Fibroblast of the aortic adventitia (primary cell): ENCODE data around the gene CLASP1. TPM values are rescaled to one million over a fixed set of nuclear protein-coding genes. Genes with fewer than 3 reads are reported as not detected.

Source experiments
- DNase-seq: peaks from one replicate; pipeline ENCODE4 v3.0.0-alpha.2; 2010; ENCODE audit warnings: low read depth
- H3K4me3 ChIP-seq: 2 replicates; pipeline ENCODE4 v1.5.1; 2011; ENCODE audit warnings: low read depth, mild to moderate bottlenecking, control low read depth, low read length, moderate library complexity
- CTCF ChIP-seq: IDR thresholded peaks from 2 replicates; pipeline ENCODE4 v1.5.1; 2011; ENCODE audit warnings: mild to moderate bottlenecking, low read length, control low read depth, inconsistent platforms; ENCODE audit not compliant: insufficient read depth
- total RNA-seq: library from RNA; depleted of rRNA; stranded (reverse); fragments of >200 nt; gene quantifications from 2 replicates; pipeline ENCODE4 v1.2.3, GENCODE V29; 2012; ENCODE audit warnings: low replicate concordance

The CLASP1 gene
- total RNA-seq, 1 donor: 45.6 TPM

- TF ChIP-seq CTCF: peak; percentile 42
- peak; percentile 58 for DNase-seq
- H3K4me3 ChIP-seq: no peak overlapping the region
These were observed 52.8 kb downstream of the CLASP1 start for GRCh38 chr2:121596221-121597080.

- DNase-seq: no peak
- H3K4me3 ChIP-seq: no peak overlapping the region
- no peak for TF ChIP-seq CTCF
These were observed 54.0 kb downstream of the CLASP1 start for GRCh38 chr2:121595012-121595891.

- no peak overlapping the region for H3K4me3 ChIP-seq
- no peak for TF ChIP-seq CTCF
- no peak for DNase-seq
These were observed 58.1 kb downstream of the CLASP1 start for GRCh38 chr2:121591199-121591598.

- no peak for DNase-seq
- TF ChIP-seq CTCF: no peak
- no peak overlapping the region for H3K4me3 ChIP-seq
These were observed 60.9 kb downstream of the CLASP1 start for GRCh38 chr2:121588357-121588756.

- TF ChIP-seq CTCF: no peak
- DNase-seq: no peak
- H3K4me3 ChIP-seq: no peak overlapping the region
These were observed 62.1 kb downstream of the CLASP1 start for GRCh38 chr2:121587131-121587530.

- no peak for DNase-seq
- no peak overlapping the region for H3K4me3 ChIP-seq
- no peak for TF ChIP-seq CTCF
These were observed 64.5 kb downstream of the CLASP1 start for GRCh38 chr2:121584741-121585140.
